ENCODE results near the gene TAGAP. TPM values are rescaled to one million over a fixed set of nuclear protein-coding genes. Genes with fewer than 3 reads are reported as not detected.
A peak's percentile ranks its signal among the peaks of the same experiment; 100 is the strongest.

Gene TAGAP
- total and polyA plus RNA-seq, 5 donors from 2014 or later: 105 to 330 (median 190) TPM

GRCh38 chr6:159053781-159054398, 9.1 kb upstream of the TAGAP start:
- no peak overlapping the region for H3K4me3 ChIP-seq (ENCODE audit: low read depth, low read length)
- Mint-ChIP-seq H3K4me1 (peaks cover 19 to 39% (median 24%) of the 10 kb centered on the region in 4 donors), H3K9me3 (no peaks in the 10 kb centered on the region)

GRCh38 chr6:159052720-159053119, 7.9 kb upstream of the TAGAP start:
- Mint-ChIP-seq H3K4me3 (no peak overlapping the region), H3K27ac (peak overlapping the region in 1 of 3 donors; percentile 20)

More at GRCh38 chr6:159053781-159054398, 9.1 kb upstream of the TAGAP start:
- H3K27ac ChIP-seq (ENCODE audit: insufficient read depth, low read length, poor library complexity, severe bottlenecking): no peak overlapping the region
- DNase-seq: no peak
- no peaks in the 10 kb centered on the region for H3K36me3 Mint-ChIP-seq
- no peaks in the 10 kb centered on the region for H3K9me3 ChIP-seq (ENCODE audit: control insufficient read depth in 2 of 2, low read length in 2 of 2)
- peaks cover 5% of the 10 kb centered on the region for H3K27me3 Mint-ChIP-seq
- H3K4me1 ChIP-seq (ENCODE audit: control insufficient read depth, insufficient read depth, low read length, poor library complexity, severe bottlenecking): peaks cover 21% of the 10 kb centered on the region
- peak overlapping the region in 1 of 4 donors; percentile 38 for H3K4me3 Mint-ChIP-seq
- H3K36me3 ChIP-seq (ENCODE audit: control insufficient read depth, insufficient read depth, low read length): no peaks in the 10 kb centered on the region
- H3K27ac Mint-ChIP-seq: peak overlapping the region in 1 of 3 donors; percentile 20
- ATAC-seq (ENCODE audit: low read depth in 2 of 2): no peak
- no peaks in the 10 kb centered on the region for H3K27me3 ChIP-seq (ENCODE audit: control insufficient read depth, insufficient read depth, low read length)

GRCh38 chr6:159047891-159048685, 3.3 kb upstream of the TAGAP start:
- Mint-ChIP-seq H3K36me3 (peaks cover 13% of the 10 kb centered on the region), H3K27ac (peak overlapping the region in 1 of 3 donors; percentile 68)

More at GRCh38 chr6:159052720-159053119, 7.9 kb upstream of the TAGAP start:
- H3K27me3 Mint-ChIP-seq: peaks cover 5% of the 10 kb centered on the region
- no peaks in the 10 kb centered on the region for H3K36me3 Mint-ChIP-seq
- DNase-seq (no peak), ATAC-seq (ENCODE audit: low read depth in 2 of 2) (no peak)
- no peaks in the 10 kb centered on the region for H3K9me3 ChIP-seq (ENCODE audit: control insufficient read depth in 2 of 2, low read length in 2 of 2)
- no peaks in the 10 kb centered on the region for H3K36me3 ChIP-seq (ENCODE audit: control insufficient read depth, insufficient read depth, low read length)
- H3K27ac ChIP-seq (ENCODE audit: insufficient read depth, low read length, poor library complexity, severe bottlenecking): no peak overlapping the region
- H3K4me3 ChIP-seq (ENCODE audit: low read depth, low read length): no peak overlapping the region
- peaks cover 21% of the 10 kb centered on the region for H3K4me1 ChIP-seq (ENCODE audit: control insufficient read depth, insufficient read depth, low read length, poor library complexity, severe bottlenecking)
- peaks cover 0 to 1% (median 0%) of the 10 kb centered on the region in 7 donors for H3K9me3 Mint-ChIP-seq
- peaks cover 18 to 41% (median 26%) of the 10 kb centered on the region in 4 donors for H3K4me1 Mint-ChIP-seq
- H3K27me3 ChIP-seq (ENCODE audit: control insufficient read depth, insufficient read depth, low read length): no peaks in the 10 kb centered on the region

GRCh38 chr6:159045801-159046200, 1.0 kb upstream of the TAGAP start:
- peak overlapping the region; percentile 93 to 100 (median 98) for H3K4me3 Mint-ChIP-seq
- DNase-seq: no peak
- ATAC-seq (ENCODE audit: low read depth in 2 of 2): no peak
- H3K36me3 Mint-ChIP-seq: peaks cover 36% of the 10 kb centered on the region
- no peaks in the 10 kb centered on the region for H3K27me3 ChIP-seq (ENCODE audit: control insufficient read depth, insufficient read depth, low read length)
- H3K27me3 Mint-ChIP-seq: no peaks in the 10 kb centered on the region
- no peaks in the 10 kb centered on the region for H3K9me3 ChIP-seq (ENCODE audit: control insufficient read depth in 2 of 2, low read length in 2 of 2)
- H3K9me3 Mint-ChIP-seq: peaks cover 0 to 4% (median 0%) of the 10 kb centered on the region in 7 donors
- H3K27ac Mint-ChIP-seq: peak overlapping the region; percentile 90 to 100 (median 98)
- H3K4me3 ChIP-seq (ENCODE audit: low read depth, low read length): peak overlapping the region; percentile 100
- peaks cover 36% of the 10 kb centered on the region for H3K4me1 ChIP-seq (ENCODE audit: control insufficient read depth, insufficient read depth, low read length, poor library complexity, severe bottlenecking)
- peaks cover 0 to 48% (median 33%) of the 10 kb centered on the region in 4 donors for H3K4me1 Mint-ChIP-seq
- H3K27ac ChIP-seq (ENCODE audit: insufficient read depth, low read length, poor library complexity, severe bottlenecking): peak overlapping the region; percentile 93
- peaks cover 28% of the 10 kb centered on the region for H3K36me3 ChIP-seq (ENCODE audit: control insufficient read depth, insufficient read depth, low read length)

More at GRCh38 chr6:159047891-159048685, 3.3 kb upstream of the TAGAP start:
- Histone ChIP-seq H3K4me3 (ENCODE audit: low read depth, low read length) (no peak overlapping the region), H3K36me3 (ENCODE audit: control insufficient read depth, insufficient read depth, low read length) (peaks cover 10% of the 10 kb centered on the region), H3K9me3 (ENCODE audit: control insufficient read depth in 2 of 2, low read length in 2 of 2) (no peaks in the 10 kb centered on the region), H3K27me3 (ENCODE audit: control insufficient read depth, insufficient read depth, low read length) (no peaks in the 10 kb centered on the region), H3K4me1 (ENCODE audit: control insufficient read depth, insufficient read depth, low read length, poor library complexity, severe bottlenecking) (peaks cover 17% of the 10 kb centered on the region), H3K27ac (ENCODE audit: insufficient read depth, low read length, poor library complexity, severe bottlenecking) (no peak overlapping the region)
- ATAC-seq (ENCODE audit: low read depth in 2 of 2) (no peak), DNase-seq (no peak)
- Mint-ChIP-seq H3K4me1 (peaks cover 0 to 30% (median 22%) of the 10 kb centered on the region in 4 donors), H3K4me3 (peak overlapping the region in 2 of 4 donors; percentile 29 to 81), H3K9me3 (peaks cover 0 to 4% (median 0%) of the 10 kb centered on the region in 7 donors), H3K27me3 (peaks cover 2% of the 10 kb centered on the region)

GRCh38 chr6:159043947-159044346, 844 bp downstream of the TAGAP start:
- Histone ChIP-seq H3K27me3 (ENCODE audit: control insufficient read depth, insufficient read depth, low read length) (no peaks in the 10 kb centered on the region), H3K4me1 (ENCODE audit: control insufficient read depth, insufficient read depth, low read length, poor library complexity, severe bottlenecking) (peaks cover 54% of the 10 kb centered on the region), H3K4me3 (ENCODE audit: low read depth, low read length) (peak overlapping the region; percentile 100), H3K27ac (ENCODE audit: insufficient read depth, low read length, poor library complexity, severe bottlenecking) (peak overlapping the region; percentile 93), H3K36me3 (ENCODE audit: control insufficient read depth, insufficient read depth, low read length) (peaks cover 47% of the 10 kb centered on the region), H3K9me3 (ENCODE audit: control insufficient read depth in 2 of 2, low read length in 2 of 2) (no peaks in the 10 kb centered on the region)
- DNase-seq (peak in 2 of 3 donors; percentile 35 to 44), ATAC-seq (ENCODE audit: low read depth in 2 of 2) (no peak)
- H3K4me3 Mint-ChIP-seq: peak overlapping the region; percentile 93 to 100 (median 98)
- H3K9me3 Mint-ChIP-seq: peaks cover 0 to 4% (median 0%) of the 10 kb centered on the region in 7 donors
- H3K27ac Mint-ChIP-seq: peak overlapping the region; percentile 98 to 100 (median 98)
- H3K36me3 Mint-ChIP-seq: peaks cover 54% of the 10 kb centered on the region
- peaks cover 7 to 67% (median 42%) of the 10 kb centered on the region in 4 donors for H3K4me1 Mint-ChIP-seq
- no peaks in the 10 kb centered on the region for H3K27me3 Mint-ChIP-seq

- Mint-ChIP-seq H3K4me3 (peak overlapping the region; percentile 93 to 100 (median 98)), H3K27ac (peak overlapping the region; percentile 98 to 100 (median 98)), H3K4me1 (peaks cover 7 to 69% (median 44%) of the 10 kb centered on the region in 4 donors), H3K9me3 (peaks cover 0 to 3% (median 0%) of the 10 kb centered on the region in 7 donors), H3K27me3 (no peaks in the 10 kb centered on the region), H3K36me3 (peaks cover 58% of the 10 kb centered on the region)
- Histone ChIP-seq H3K4me1 (ENCODE audit: control insufficient read depth, insufficient read depth, low read length, poor library complexity, severe bottlenecking) (peaks cover 61% of the 10 kb centered on the region), H3K4me3 (ENCODE audit: low read depth, low read length) (peak overlapping the region; percentile 100), H3K36me3 (ENCODE audit: control insufficient read depth, insufficient read depth, low read length) (peaks cover 54% of the 10 kb centered on the region), H3K27me3 (ENCODE audit: control insufficient read depth, insufficient read depth, low read length) (no peaks in the 10 kb centered on the region), H3K9me3 (ENCODE audit: control insufficient read depth in 2 of 2, low read length in 2 of 2) (no peaks in the 10 kb centered on the region), H3K27ac (ENCODE audit: insufficient read depth, low read length, poor library complexity, severe bottlenecking) (peak overlapping the region; percentile 93)
- peak; percentile 41 to 42 for ATAC-seq (ENCODE audit: low read depth in 2 of 2)
- peak in 2 of 3 donors; percentile 58 to 90 for DNase-seq
These were observed 1.5 kb downstream of the TAGAP start for GRCh38 chr6:159043251-159043650.

GRCh38 chr6:159042826-159043181, 2.0 kb downstream of the TAGAP start:
- Histone ChIP-seq H3K36me3 (ENCODE audit: control insufficient read depth, insufficient read depth, low read length) (peaks cover 58% of the 10 kb centered on the region), H3K4me1 (ENCODE audit: control insufficient read depth, insufficient read depth, low read length, poor library complexity, severe bottlenecking) (peaks cover 66% of the 10 kb centered on the region), H3K27ac (ENCODE audit: insufficient read depth, low read length, poor library complexity, severe bottlenecking) (peak overlapping the region; percentile 93), H3K27me3 (ENCODE audit: control insufficient read depth, insufficient read depth, low read length) (no peaks in the 10 kb centered on the region), H3K4me3 (ENCODE audit: low read depth, low read length) (peak overlapping the region; percentile 100), H3K9me3 (ENCODE audit: control insufficient read depth in 2 of 2, low read length in 2 of 2) (no peaks in the 10 kb centered on the region)
- H3K36me3 Mint-ChIP-seq: peaks cover 61% of the 10 kb centered on the region
- H3K4me1 Mint-ChIP-seq: peaks cover 7 to 69% (median 46%) of the 10 kb centered on the region in 4 donors
- no peak for ATAC-seq (ENCODE audit: low read depth in 2 of 2)
- peak overlapping the region; percentile 98 to 100 (median 98) for H3K27ac Mint-ChIP-seq
- H3K4me3 Mint-ChIP-seq: peak overlapping the region; percentile 93 to 100 (median 98)
- H3K9me3 Mint-ChIP-seq: peaks cover 0 to 3% (median 0%) of the 10 kb centered on the region in 7 donors
- no peak for DNase-seq
- no peaks in the 10 kb centered on the region for H3K27me3 Mint-ChIP-seq

All from CD4-positive, CD25-positive, alpha-beta regulatory T cell (primary cell).